Renal cortex interstitium (tissue), 15 donors: ENCODE measurements around the gene CDK3. TPM values are rescaled to one million over a fixed set of nuclear protein-coding genes. Genes with fewer than 3 reads are reported as not detected.
A peak's percentile ranks its signal among the peaks of the same experiment; 100 is the strongest.
"Not testable (repeated sequence)": the region's sequence is repeated elsewhere in the genome, so short reads cannot be mapped to it uniquely, and the experiment has no call there.

Experiments used
- DNase-seq, 11 donors: peaks; one replicate each; pipeline ENCODE4 v3.0.0-alpha.2; 2013; ENCODE audit warnings: low read depth in 9 of 11, low spot score in 4 of 11; ENCODE audit errors: extremely low read depth in 1 of 11
- long read RNA-seq, 16 experiments: transcript quantifications; one replicate each; lab custom pipeline, GENCODE V29; 2026
- polyA plus RNA-seq, 3 donors: library from polyadenylated mRNA; unstranded; fragments of 120-200 nt; gene quantifications; one replicate each; pipeline ENCODE4 v1.2.1, GENCODE V29; 2013; ENCODE audit not compliant: insufficient read length in 3 of 3

The CDK3 gene
- 10 to 100 TPM; 12.7 to 26.6 (median 15.7) TPM for polyA plus RNA-seq
- long read RNA-seq, donor 1, partial matches to known transcripts, result 0 of 1 reads
- long read RNA-seq, donor 1, other reads (novel, unspliced or antisense), result 0 of 1 reads
- long read RNA-seq, donor 2, result 0 reads
- long read RNA-seq, donor 3, result 0 reads
- long read RNA-seq, donor 4, result 0 reads
- long read RNA-seq, donor 5, result 0 reads
- long read RNA-seq, donor 6, partial matches to known transcripts, result 0 of 1 reads
- long read RNA-seq, donor 6, other reads (novel, unspliced or antisense), result 0 of 1 reads
- long read RNA-seq, donor 7, result 0 reads
- long read RNA-seq, donor 8, result 0 reads
- long read RNA-seq, donor 9, partial matches to known transcripts, result 0 of 4 reads
- long read RNA-seq, donor 9, other reads (novel, unspliced or antisense), result 0 of 4 reads
- long read RNA-seq, donor 10, result 0 reads
- long read RNA-seq, donor 11, partial matches to known transcripts, result 0 of 1 reads
- long read RNA-seq, donor 11, other reads (novel, unspliced or antisense), result 0 of 1 reads
- long read RNA-seq, donor 12, partial matches to known transcripts, result 0 of 1 reads
- long read RNA-seq, donor 12, other reads (novel, unspliced or antisense), result 0 of 1 reads
- long read RNA-seq, donor 13, result 0 reads
- long read RNA-seq, donor 14, result 0 reads
- long read RNA-seq, donor 15, result 0 reads
- long read RNA-seq, donor 16, partial matches to known transcripts, result 0 of 2 reads
- long read RNA-seq, donor 16, other reads (novel, unspliced or antisense), result 0 of 2 reads

DNA sequence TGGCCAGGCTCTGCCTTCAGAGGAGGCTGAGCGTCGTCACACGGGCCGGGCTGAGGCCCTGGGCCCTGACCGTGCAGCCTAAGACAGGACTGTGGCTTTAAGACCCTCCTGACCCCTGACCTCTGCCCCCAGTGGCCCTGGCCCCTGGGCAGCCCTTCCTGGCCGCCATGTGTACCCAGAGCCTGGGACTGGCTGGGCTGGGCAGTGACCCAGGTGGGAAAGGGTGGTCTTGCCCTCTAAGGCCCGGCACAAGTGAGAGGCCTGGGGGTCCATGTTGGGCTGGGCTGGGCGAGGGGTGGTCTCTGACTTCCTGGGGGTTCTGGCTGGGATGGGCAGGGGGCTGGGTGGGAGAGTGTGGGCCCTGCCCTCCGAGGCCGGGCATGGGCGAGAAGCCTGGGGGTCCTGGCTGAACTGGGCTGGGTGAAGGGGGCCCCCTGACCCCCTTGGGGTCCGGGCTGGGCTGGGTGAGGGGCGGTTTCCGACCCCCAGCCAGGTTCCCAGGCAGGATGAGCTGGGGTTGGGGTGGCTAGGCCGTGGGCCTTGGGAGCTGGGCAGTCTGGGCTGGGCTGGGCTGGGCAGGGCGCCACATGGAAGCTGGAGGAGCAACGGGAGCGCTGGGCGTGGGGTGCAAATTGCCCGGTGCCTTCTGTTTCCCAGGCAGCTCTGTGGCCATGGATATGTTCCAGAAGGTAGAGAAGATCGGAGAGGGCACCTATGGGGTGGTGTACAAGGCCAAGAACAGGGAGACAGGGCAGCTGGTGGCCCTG, at the start of gene CDK3:
Gene CDK3, plus strand, starts transcription at position 101 of the 767 bp plus-strand sequence. Its CDS starts 571 bp downstream, at position 672.
- DNase-seq, result no peak

DNA sequence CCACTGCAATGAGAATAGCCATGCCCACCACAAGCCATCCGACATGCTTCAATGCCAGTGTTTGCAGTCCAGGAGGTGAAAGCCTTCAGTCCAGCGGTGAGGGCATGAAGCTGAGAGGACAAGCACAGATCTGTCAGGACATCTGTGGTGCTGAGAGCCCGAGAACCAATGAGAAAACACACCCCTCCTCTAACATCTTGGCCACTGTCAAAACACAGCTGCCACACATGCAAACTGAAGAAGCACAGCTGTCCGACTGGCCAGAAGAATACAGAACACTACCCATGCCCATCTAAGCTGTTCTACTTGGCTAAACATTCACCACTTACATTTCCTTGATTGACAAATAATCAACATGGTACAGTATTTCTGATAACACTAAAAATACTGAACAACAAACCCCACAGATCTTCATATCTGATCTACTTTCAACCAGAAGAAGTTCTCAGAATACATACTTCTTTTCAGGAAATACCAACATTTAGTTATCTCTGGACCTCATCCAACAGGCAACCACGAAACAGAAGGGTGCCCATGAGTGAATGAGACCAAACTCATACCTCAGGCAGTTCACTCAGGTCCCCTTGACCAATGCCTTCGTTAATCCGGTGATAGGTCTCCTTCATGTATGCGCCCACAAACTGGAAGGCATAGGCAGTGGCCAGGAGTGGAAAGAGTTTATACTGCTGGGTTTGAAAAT, 49.6 kb upstream of the CDK3 start:
- DNase-seq, result peak in 1 of 11 donors; percentile 15

DNA sequence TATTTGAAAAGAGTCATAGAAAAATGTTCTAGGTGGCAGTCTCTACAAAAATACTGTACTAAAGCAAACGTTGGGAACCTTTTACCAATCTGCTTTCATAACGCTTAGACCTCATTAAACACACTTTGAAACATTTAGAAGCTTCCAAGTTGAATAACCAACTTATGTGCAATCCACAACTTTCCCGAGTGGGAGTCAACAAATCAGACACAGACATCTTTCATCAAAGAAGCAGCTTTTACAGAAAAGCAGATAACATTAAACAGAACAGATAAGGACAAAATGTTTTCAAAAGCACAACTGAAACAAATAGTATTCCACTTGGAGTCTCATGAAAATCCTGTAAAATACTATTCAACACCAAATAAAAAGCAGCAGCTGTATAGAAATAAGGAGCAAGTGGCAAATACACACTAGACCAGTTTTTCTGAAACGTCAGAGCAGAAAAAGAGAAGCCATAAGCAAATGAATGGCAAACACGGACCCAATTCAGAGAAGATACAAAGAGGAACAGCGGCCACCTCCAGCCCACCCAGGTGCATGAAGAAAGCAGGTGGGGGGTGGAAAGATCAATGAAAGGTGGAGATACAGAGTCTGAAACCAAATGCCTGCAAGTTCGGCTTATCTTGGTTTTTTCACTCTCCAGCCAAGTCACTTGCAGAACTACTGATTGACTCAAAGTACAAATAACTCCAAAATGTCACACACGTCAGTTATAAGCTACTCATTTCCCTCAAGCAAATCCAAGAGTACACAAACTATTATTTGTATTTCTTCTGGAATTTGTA, 41.4 kb upstream of the CDK3 start:
- DNase-seq, result no peak

DNA sequence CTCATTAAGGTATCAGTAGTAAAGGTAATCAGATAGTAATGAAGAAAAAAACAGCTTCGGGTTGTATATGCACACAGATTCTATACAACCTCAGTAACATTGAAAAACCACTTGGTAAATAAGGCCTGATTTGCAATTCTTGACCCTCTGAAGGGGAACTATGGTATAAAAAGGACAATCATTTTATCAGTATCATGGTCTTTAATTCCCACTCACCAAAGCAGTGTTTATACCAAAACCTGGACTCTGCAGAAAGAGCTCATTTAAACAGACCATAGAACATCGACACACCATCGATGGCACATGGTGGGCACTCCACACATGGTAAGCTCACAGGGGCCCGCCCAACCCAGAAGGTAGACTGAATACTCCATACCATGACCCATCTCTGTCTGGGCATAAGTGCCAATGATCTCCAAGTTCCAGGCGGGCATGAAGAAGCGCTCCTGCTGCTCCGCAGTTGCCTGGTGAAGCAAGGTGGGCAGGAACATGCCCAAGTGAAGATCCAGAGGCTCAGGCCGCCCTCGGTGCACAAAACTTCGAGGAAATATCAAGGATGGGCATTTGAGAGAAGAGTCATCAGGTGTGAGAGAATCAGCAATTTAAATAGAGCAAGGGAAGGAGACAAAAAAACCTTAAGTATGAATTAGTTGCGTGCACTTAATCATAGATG, 40.7 kb upstream of the CDK3 start:
- DNase-seq, result no peak

DNA sequence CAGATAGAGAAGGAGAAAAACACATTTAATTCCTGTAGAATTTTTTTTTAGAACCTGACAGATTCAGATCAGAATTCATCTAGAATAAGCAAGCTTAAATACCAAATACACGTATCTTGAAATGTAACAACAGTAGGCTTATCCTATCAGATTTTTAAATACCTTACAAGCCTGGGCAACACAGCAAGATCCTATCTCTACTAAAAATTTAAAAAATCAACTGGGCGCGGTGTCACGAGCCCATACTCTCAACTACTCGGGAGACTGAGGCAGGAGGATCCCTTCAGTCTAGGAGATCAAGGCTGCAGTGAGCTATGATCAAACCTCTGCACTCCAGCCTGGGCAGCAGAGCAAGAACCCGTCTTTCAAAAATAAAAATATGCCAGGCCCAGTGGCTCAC, 35.2 kb upstream of the CDK3 start:
- DNase-seq, result no peak

DNA sequence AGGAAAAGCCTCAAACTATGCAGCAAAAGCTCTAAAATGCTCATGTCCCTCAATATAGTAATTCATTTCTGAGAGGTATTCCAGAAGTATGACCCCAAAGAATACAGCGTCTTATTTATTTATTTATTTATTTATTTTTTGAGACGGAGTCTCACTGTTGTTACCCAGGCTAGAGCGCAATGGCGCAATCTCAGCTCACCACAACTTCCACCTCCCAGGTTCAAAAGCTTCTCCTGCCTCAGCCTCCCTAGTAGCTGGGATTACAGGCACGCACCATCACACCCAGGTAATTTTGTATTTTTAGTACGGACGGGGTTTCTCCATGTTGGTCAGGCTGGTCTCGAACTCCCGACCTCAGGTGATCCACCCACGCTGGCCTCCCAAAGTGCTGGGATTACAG, 31.6 kb upstream of the CDK3 start:
- DNase-seq, result not testable (repeated sequence)

DNA sequence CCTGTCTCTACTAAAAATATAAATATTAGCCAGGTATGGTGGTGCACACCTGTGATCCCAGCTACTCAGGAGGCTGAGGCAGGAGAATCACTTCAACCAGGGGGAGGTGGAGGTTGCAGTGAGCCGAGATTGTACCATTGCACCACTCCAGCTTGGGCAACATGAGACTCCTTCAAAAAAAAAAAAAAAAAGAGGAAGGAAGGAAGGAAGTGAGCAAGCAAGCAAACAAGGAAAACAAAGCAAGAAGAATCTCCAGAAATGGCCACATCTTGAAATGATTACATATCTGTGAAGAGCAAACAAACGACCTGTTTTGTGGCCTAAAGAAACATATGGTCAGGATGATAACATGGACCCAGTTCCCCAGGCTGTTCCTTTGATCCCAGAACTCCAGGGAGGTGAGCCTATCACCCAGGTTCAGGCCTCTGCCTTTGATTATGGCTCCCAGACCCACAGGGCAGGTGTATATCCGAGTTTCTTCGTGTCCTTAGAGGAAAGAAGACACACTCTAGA, 30.6 kb upstream of the CDK3 start:
- DNase-seq, result no peak

DNA sequence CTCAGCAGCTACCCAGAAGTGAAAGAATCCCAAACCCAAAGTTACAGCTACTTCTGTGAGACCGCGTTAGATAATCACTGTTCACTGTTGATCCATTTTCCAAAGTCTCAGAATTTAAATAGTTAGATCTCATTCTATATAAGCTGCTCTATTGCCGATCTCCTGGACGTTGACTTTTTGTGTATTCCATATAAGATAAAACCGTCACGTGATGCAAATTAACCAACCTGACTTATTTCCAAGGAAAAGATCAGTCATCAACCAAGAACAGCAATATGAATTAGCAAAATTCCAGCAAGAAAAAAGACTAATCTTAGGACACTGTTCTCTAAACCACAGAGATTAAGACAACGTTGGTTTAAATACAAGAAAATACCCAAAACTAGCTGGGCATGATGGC, 30.0 kb upstream of the CDK3 start:
- DNase-seq, result no peak

DNA sequence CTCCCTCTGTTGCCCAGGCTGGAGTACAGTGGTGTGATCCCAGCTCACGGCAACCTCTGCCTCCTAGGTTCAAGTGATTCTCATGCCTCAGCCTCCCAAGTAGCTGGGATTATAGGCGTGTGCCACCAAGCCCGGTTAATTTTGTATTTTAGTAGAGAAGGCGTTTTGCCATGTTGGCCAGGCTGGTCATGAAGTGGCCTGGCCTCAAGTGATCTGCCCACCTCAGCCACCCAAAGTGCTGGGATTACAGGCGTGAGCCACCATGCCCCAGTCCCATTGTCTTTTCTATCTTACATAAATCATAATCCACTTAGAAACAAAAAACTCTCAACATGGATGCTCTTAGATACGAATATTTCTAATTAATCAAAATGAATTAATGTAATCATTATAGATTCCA, 25.5 kb upstream of the CDK3 start:
- not testable (repeated sequence) for DNase-seq

DNA sequence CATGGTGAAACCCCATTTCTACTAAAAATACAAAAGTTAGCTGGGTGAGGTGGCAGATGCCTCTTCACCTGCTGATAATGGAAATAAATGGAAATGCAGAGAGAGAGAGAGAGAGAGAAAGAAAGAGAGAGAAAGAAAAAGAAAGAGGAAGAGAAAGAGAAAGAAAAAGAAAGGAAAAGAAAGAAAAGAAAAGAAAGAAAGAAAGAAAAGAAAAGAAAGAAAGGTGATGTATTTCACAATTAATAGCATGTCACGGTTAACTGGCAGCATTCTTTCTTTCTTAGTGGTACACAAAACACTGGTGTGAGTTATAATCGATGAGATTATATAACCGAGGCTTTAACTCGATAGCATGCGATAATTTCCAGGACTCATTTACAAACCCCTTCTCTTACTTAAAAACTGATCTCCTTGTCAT, 24.9 kb upstream of the CDK3 start:
- no peak for DNase-seq

DNA sequence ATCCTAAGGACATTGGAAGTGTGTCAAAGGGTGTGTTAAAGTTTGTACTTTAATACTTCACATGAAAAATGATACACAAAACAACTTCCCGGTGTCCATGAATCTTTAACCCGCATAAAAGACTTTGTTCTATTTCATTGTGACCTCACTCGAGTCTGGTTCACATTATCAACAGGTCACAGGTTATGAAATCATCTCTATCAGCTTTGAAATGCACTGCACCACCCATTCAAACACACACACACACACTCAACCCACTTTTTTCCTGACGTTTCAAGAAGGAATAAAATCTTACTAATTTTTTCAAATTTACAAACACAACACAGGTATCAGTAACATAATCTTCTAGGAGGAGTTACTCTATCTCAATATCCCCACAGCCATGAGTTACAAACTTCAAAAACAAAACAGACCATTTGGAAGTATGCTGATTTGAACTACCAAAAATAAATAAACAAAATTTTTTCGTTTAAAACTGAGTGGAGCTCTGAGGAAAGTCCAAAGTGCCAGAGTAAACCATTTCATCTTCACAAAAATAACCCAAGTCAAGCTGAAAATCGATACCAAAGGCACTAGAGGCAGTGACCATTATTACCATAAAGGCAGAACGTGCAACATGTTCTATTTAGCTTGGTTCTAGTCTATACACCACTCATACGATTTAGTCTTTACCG, 24.3 kb upstream of the CDK3 start:
- no peak for DNase-seq

DNA sequence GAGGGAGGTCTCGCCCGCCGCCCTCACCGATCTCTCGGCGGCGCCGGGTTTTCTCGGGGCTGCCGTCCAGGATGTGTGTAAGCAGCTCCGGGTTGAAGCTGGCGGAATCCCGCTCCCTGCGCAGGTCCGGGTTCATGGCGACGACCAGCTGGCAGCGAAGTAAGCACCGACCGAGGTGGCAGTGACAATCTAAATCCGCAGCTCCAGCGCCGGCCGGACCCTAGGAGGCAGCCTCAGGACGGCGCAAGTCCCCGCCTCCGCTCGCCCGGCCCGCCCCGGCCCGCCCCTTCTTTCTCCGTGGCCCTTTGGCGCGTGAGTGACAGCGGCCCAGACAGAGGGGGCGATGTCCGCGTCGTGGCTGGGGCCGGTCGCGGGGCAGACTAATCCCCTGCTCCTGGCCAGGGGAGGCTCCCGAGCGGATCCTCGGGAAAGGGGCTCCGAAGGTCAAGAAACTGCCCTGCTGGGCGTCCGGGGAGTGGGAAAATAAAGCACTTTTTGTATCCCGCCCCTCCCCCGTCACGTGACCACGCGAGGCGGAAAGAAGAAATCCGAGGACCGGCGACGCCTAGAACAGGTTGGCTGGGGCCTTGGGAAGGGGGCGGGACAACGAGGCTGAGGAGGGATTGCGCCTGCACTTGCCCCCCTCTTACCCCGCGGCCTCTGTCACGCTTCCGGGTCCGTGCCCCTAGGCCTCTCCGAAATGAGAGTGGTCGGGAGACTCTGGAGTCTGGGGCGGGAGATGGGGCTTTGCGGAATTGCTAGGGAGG, 21.5 kb upstream of the CDK3 start, which contains the start of the genes ACOX1 and TEN1:
Gene ACOX1, minus strand, starts transcription at position 229 of the 767 bp plus-strand sequence. Its CDS starts 93 bp downstream, at position 136.
Gene TEN1, plus strand, starts transcription at position 303 of the 767 bp plus-strand sequence. CDS start 6,953 bp downstream, outside the sequence.
- DNase-seq, result peak; percentile 93 to 98 (median 96)

DNA sequence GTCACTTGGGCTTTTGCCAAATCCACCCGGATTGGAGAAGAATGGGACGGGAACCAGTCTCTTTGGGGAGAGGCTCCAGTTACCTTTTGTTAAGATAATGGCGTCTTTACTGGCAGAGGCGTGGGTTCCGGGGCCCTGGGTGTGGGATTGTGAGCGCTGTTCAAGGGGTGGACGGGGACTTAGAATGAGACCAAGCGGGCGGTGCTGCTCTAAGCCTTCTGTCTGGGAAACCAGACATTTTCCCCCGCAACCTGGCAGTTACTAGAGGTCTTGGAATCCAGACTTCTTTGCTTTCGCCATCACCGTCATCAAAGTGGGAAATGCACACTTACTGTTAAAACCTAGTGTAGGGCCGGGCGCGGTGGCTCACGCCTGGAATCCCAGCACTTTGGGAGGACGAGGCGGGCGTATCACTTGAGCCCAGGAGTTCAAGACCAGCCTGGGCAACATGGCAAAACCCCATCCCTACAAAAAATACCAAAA, 20.9 kb upstream of the CDK3 start:
- DNase-seq, result no peak

DNA sequence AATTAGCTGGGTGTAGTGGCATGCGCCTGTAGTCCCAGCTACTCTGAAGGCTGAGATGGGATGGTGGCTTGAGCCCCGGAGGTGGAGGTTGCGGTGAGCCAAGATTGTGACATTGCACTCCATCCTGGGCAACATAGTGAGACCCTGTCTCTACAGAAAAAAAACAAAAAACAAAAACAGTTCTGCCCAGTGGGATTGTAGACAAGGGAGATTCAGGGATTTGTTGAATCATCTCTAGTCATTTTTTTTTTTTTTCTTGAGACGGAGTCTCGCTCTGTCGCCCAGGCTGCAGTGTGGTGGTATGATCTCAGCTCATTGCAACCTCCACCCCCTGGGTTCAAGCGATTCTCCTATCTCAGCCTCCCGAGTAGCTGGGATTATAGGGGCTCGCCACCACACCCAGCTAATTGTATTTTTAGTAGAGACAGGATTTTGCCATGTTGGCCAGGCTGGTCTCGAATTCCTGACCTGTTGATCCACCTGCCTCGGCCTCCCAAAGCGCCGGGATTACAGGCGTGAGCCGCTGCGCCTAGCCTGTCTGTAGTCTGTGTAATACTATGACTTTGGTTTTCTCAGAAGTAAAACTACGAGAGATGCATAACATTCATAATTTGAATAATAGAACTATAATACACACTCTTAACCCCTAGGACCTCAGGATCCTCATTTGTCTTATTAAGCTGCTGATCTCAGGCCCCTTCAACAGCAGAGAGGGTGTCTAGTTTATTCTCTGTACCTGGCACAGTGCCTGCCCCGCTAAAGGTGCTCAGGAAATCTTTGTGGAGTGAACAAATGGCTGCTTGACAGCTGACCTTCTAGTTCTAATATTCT, 20.3 kb upstream of the CDK3 start:
- no peak for DNase-seq

DNA sequence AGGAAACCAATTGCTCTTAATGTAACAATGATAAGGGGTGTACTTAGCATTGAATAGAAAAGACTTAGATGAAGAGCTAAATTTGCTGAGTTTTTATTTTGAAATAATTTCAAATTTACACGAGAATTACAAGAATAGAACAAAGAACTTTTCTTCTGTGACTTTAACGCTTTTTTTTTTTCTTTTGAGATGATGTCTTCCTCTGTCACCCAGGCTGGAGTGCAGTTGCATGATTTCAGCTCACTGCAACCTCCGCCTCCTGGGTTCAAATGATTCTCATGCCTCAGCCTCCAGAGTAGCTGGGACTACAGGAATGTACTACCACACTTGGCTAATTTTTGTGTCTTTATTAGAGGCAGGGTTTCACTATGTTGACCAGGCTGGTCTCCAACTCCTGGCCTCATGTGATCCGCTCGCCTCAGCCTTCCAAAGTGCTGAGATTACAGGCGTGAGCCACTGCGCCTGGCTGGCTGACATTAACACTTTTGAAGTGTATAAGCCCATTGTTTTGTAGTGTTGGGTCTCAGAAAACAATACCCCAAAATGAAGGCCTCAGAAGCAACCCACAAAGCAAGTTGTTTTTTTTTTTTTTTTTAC, 19.5 kb upstream of the CDK3 start:
- DNase-seq, result no peak
